Suppressor macrophage treated with lipopolysaccharide for 4 hours (primary cell): Measurements from ENCODE around the gene TAP1.

ENCODE experiments used
- DNase-seq: peaks from one replicate; pipeline ENCODE4 v3.0.0-alpha.2; 2020

The TAP1 gene

GRCh38 chr6:32860674-32861073 is 7.2 kb upstream of the TAP1 start:
- no peak for DNase-seq

GRCh38 chr6:32858194-32858593 is 4.7 kb upstream of the TAP1 start:
- no peak for DNase-seq

- no peak for DNase-seq
These were observed 3.8 kb upstream of the TAP1 start for GRCh38 chr6:32857156-32857891.

DNA sequence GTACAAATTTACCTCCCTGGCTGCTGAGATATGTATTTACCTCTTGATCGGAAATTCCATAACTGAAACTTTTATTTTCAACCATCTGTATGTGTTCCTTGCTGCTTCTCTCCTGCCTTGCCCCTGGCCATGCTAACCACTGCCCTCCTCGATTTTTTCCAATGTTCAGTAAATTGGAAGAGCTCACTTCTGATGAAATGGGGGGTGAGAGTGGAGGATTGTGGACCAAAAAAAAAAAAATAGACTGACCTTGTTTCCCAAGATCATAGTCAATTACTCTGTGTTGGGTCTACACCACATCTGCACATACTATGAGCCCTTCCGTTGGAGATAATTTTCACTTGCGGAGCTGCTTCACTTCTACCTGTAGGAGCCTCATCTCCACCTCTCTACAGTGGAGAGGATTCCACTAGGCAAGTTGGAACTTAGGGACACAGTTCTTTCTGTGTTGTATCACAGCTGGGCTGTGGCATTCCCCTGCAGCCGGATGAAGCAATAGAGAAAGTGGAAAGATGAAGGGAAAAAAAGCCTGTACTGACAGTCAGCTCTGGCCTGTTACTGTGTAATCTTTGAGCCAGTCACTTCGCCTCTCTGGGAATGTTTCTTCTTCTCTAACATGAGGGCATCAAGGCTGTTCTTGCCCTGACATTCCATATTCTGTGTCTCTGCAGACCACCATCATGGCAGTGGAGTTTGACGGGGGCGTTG is 2.1 kb upstream of the TAP1 start:
- DNase-seq = peak; percentile 62

DNA sequence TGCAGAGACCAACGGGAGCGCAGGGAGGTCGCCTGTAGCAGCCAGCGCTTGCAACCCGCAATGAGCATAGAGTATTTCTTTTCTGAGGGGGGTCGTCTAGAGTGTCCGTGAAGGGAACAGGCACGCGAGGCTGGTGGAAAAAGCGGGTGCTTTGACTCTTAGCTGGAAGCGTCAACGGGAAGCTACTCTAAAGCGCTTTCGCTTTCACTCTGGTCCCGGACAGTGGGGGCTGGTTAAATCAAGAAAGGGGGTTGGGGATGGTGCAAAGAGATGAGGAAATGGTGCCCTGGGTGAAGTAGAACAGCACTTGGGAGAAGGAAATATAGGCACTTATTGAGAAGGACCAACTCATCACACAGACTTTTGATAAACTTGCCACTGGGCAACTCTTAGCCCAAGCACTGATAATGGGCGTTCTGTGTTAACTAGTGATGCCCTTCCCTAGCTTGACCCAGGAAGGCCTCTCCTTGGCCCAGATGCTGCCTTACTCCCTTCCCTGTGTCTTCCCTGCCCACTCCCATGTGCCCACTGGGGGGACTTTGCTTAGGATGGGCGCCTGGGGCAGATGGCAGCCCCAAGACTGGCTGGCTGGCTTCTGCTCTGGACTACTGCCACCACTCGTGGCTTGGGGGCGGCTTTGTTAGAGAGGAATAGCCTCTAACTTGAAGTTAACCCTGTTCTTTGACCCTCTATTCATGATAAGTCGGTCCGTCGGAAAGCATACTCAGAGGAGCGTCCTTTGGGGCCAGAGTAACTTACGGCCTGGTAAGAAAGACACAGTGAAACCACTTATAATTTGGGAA is 1.1 kb upstream of the TAP1 start:
- DNase-seq = peak; percentile 91

GRCh38 chr6:32852844-32853540 is 512 bp downstream of the TAP1 start:
- DNase-seq = peak; percentile 77

DNA sequence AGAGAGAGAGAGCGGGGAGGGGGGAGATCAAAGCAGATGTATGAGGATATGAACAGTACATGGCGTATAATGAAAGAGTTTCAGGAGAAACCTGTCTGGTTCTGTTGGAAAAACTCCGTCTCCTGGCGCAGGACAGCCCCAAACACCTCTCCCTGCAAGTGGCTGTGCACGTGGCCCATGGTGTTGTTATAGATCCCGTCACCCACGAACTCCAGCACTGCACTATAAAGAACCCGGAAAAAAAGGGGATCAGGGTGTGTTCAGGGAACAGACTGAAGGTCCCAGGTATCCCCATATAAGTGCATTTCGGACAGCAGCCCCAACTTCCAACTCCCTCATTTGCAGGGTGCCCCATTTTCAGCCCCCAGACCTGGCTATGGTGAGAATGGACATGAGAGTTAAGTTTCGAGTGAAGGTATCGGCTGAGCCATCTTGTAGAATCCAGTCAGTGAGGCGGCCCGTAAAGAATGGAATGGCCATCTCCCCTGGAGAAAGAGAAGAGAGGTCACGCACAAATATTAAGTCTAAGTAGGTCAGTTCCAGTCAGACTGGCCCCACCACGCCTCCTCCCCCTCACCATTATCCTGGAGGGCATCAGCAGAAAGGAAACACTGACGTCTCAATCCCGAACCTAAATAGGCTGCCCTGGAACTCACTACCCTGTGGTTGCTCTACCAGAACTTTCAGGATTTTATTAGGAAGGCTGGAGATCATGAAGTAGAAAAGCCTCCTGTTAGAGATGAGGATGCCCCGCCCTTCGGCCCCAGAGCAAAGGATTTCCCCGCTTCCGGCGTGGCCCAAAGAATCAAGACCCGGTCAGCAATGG is 1.3 kb downstream of the TAP1 start:
- peak; percentile 55 for DNase-seq

- no peak for DNase-seq
These were observed 2.5 kb downstream of the TAP1 start for GRCh38 chr6:32851025-32851424.

DNA sequence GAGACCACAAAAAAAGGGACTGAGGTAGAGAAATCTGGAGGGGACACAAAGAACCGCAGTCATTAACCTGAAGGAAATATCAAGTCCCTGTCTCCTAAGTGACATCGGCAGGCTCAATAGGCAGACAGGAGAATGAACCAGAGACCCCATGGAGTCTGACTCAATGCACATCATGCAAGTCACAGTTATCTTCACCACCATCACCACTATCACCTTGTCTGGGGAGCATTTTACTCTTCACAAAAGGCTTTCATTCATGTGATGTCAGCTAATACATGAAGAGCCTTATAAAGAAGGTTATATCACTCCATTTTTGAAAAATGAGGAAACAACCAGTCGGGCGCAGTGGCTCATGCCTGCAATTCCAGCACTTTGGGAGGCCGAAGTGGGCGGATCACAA is 4.4 kb downstream of the TAP1 start:
- no peak for DNase-seq

GRCh38 chr6:32847795-32848194 is 5.7 kb downstream of the TAP1 start:
- DNase-seq = no peak

- no peak for DNase-seq
These were observed 6.5 kb downstream of the TAP1 start for GRCh38 chr6:32847004-32847403.

GRCh38 chr6:32845384-32845884 is 8.1 kb downstream of the TAP1 start:
- DNase-seq = peak; percentile 26

GRCh38 chr6:32844839-32845383 is 8.6 kb downstream of the TAP1 start:
- DNase-seq = no peak

- DNase-seq = peak; percentile 96
These were observed 9.3 kb downstream of the TAP1 start, which contains the start of gene PSMB8 for GRCh38 chr6:32843979-32844838. PSMB8 (minus strand) TSS chr6:32844047; CDS start chr6:32843996, 51 bp downstream.

DNA sequence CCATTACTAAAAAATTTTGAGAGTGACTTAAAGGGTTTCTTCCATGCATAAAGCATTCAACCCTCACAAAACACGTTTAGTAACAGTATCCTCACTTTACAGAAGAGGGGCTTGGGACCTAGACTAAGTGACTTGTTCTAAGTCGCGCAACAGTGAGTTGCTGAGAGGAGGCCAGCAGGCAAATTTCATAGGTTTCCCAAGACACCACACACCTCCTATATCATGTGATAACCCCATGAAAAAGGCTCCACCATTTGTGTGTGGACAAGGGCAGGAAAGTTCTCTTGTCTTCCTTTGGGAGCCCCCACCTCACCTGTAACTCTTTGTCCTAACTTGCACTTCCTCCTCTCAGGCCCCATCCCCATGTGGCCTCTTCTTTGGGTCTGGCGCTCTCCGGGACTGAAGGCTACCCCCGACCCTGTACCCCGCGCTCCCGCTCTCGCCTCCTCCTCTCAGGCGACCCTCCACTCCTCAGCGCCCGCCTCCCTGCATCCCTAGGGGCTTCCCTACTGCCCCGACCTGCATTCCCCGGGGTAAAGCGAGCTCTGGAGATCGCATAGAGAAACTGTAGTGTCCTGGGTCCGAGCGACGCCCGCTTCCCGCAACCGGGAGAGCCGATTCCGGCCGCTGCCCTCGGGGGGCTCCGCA is 10.0 kb downstream of the TAP1 start:
- DNase-seq = peak; percentile 27

- no peak for DNase-seq
These were observed 10.8 kb downstream of the TAP1 start for GRCh38 chr6:32842690-32843089.

DNA sequence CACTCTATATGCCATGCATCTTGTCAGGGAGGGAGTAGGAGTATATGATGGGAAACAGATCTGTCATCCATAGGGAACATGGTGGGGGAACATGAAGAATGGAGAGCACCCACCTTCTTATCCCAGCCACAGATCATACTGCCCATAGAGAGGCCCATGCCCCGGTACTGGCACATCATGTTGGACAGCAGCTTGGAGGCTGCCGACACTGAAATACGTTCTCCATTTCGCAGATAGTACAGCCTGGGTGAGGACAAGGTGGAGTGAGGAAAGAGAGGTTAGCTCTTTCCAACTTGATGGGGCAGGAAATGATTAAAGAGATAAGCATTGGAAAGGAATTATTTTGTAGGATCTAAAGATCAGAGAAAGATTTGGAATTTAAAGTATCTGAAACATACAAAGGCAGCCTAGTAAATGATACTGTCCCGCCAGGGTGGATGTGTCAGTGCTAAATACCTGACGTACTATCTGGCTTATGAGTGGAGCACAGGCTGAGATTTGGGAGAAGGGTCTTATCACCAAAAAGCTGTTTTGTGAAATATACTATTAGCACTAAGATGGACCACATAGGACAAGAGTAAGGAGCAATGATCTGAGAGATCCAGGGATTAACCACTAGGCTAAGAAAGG is 11.4 kb downstream of the TAP1 start:
- no peak for DNase-seq

DNA sequence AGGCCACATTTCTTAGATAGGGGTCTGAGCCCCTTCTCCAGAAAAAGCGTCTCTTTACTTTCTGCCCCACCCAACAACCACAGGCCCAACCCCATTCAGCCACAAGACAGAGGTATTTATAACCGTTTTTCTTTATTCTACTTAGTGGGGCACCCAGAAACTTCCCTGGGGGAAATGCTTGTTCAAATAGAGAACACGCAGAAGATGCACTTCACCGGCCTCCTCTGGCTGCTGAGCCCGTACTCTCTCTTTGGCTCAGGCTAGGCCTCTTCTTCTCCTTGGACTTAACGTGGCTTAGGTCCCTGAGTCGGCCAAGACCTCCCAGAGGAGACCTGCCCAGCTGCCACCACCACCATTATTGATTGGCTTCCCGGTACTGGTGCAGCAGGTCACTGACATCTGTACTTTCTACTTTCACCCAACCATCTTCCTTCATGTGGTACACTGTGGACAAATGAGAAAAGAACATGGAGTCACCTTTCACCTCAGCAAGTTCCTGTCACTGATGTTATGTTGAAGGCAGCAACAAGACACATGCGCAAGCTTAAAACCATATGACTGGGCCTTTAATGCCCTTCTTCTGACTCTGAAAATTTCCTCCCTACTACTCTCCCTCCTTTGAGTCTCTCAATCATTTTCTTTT is 12.8 kb downstream of the TAP1 start:
- no peak for DNase-seq

DNA sequence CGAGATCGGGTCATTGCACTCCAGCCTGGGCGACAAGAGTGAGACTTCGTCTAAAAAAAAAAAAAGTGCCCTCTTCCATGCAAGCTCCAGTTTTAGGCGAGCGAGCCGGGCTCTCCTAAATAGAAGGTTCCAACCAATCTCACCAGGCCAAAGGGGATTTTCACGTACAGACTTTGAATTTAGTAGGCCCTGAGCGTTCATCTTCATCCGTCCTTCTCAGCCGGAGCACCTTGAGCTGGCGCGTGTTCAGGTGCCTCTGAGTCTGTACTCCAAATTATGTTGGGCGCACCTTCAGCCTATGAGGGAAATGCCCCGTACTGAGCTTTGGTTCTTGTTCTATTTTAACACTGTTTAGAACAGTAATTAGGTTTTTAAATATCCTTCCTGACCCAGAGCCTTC is 14.1 kb downstream of the TAP1 start:
- DNase-seq = no peak
